Astrocyte of the hippocampus (primary cell): ENCODE data around the gene ACTN3.
"Not testable (repeated sequence)": the region's sequence is repeated elsewhere in the genome, so short reads cannot be mapped to it uniquely, and the experiment has no call there.

Experiments
- DNase-seq: peaks from one replicate; pipeline ENCODE4 v3.0.0; 2011; ENCODE audit warnings: low read depth, low spot score

ACTN3 gene

GRCh38 chr11:66564538-66564937 is 17.8 kb downstream of the ACTN3 start:
- DNase-seq = no peak

GRCh38 chr11:66564984-66565383 is 18.3 kb downstream of the ACTN3 start:
- no peak for DNase-seq

DNA sequence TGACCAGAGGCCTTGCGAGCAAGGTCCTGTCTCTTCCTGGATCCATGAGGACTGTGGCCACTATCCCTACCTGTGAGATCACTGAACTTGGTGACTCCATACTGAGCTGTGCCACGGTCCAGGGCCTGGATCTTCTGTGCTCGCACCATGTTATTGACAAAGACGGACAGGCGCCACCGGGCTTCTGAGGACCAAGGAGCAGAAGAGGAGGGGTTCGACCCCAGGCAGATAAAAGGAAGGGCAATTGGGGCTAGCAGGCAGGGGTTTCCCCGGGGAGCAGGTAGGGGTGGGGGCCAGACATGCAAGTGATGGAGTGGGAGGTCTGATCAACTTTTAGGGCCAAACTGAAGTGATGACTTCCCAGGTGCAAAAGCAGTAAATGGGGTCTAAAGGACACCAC is 19.5 kb downstream of the ACTN3 start:
- DNase-seq = no peak

DNA sequence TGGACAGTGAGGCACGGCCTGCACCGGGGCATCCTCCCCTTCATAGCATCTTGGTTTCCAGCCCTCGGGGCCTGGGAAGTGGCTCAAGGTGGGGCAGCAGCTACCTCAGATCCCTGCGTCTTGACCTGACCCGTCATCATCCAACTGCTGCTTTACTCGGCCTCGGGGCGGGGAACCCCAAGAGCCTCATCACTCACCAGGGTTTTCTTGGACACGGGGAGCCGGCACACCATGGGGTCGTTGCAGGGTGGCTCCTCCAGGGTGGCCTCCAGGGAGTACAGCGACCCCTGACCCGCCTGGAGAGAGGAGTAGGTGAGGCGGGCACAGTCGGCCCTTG is 21.1 kb downstream of the ACTN3 start:
- no peak for DNase-seq

DNA sequence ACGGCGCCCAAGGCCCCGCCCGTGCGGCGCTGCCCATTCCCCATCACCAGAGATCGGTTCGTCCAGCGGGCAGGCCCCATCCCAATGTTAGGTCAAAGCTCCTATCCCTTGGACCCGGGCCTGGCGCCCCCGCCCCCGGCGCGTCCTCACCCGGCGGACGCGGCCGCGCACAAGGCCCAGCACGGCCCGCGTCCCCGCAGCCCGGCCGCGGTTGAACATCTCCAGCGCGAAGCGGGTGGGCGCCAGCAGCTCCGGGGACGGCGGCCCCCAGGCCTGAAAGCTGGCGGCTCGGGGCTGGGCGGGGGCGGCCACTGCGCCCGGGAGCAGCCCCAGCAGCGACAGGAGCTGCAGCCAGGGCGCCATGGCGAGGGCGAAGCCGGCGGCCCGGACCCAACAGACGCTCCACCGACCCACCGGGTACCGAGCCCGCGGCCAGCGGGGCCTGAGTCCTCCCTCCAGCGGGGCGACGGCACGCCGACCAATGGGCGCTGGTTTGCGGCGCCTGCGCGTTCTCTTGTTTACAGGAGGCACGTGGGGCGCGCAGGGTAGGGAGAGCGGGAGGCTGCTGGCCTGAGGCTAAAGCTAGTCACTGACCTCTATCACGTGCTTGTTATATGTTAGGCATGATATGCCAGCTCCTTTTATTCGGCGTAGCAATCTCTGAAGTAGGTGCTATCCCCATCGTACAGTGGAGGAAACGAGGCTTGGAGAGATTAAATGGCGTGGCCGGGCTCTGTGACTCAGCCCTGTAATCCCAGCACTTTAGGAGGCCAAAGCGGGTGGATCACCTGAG is 21.6 kb downstream of the ACTN3 start, which contains the start of gene CTSF:
Gene CTSF, minus strand, starts transcription at position 483 of the 793 bp plus-strand sequence. Its CDS starts 120 bp downstream, at position 363.
- DNase-seq = peak; percentile 88

DNA sequence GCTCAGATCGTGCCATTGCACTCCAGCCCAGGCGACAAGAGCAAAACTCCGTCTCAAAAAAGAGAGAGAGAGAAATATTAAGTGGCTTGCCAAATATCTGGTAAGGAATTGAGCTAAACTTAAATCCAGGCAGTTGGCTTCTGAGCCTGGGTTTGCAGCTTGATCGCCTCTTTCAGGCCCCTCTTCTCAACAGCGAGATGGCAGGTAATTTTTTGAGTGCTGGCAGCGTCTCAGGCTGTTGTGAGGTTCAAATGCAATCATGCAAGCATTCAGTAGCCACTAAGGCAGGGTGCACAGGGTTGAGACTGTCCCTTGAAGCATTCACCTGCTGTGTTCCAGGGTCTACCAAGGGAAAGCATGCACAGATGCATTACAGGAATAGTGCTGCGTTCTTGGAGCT is 22.4 kb downstream of the ACTN3 start:
- no peak for DNase-seq

GRCh38 chr11:66570079-66570849 is 23.6 kb downstream of the ACTN3 start:
- no peak for DNase-seq

GRCh38 chr11:66570850-66571180 is 24.1 kb downstream of the ACTN3 start:
- DNase-seq = no peak

GRCh38 chr11:66579017-66579606 is 32.4 kb downstream of the ACTN3 start:
- DNase-seq = peak; percentile 86

DNA sequence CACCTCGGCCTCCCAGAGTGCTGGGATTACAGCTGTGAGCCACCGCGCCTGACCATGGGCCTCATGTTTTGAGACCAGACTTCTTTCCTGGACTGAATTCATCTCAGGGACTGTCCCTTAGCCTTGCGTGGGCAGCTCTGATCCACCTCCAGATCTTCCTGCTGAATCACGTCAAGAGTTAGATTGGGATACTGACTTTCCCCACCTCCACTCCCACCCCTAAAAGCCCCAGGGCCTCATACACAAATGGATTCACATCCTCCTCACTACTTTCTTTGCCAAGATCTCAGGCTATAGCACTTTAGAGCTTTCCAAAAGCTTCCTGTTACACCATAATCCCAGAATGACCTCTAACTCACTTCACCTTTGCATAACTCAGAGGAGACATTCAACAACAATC is 34.1 kb downstream of the ACTN3 start:
- no peak for DNase-seq

DNA sequence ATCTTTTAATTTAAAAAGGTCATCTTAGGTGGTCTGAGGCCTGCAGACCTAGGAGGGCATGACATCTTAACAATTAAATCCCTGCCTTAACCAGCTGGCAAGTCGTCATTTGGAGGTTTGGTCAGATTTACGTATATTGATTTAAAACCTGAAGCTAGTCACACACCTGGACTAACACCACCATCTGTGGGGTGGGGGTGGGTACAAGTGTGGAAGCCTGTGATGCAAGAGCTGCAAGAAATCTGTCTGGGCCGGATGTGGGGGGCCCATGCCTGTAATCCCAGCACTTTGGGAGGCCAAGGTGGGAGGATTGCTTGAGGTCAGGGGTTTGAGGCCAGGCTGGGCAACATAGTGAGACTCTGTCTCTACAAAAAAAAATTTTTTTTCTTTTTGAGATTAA is 34.6 kb downstream of the ACTN3 start:
- DNase-seq = no peak

GRCh38 chr11:66582565-66583147 is 36.0 kb downstream of the ACTN3 start:
- not testable (repeated sequence) for DNase-seq

GRCh38 chr11:66585447-66585846 is 38.7 kb downstream of the ACTN3 start:
- not testable (repeated sequence) for DNase-seq

GRCh38 chr11:66586136-66586535 is 39.4 kb downstream of the ACTN3 start:
- no peak for DNase-seq

- DNase-seq = not testable (repeated sequence)
These were observed 42.6 kb downstream of the ACTN3 start for GRCh38 chr11:66589315-66589714.

DNA sequence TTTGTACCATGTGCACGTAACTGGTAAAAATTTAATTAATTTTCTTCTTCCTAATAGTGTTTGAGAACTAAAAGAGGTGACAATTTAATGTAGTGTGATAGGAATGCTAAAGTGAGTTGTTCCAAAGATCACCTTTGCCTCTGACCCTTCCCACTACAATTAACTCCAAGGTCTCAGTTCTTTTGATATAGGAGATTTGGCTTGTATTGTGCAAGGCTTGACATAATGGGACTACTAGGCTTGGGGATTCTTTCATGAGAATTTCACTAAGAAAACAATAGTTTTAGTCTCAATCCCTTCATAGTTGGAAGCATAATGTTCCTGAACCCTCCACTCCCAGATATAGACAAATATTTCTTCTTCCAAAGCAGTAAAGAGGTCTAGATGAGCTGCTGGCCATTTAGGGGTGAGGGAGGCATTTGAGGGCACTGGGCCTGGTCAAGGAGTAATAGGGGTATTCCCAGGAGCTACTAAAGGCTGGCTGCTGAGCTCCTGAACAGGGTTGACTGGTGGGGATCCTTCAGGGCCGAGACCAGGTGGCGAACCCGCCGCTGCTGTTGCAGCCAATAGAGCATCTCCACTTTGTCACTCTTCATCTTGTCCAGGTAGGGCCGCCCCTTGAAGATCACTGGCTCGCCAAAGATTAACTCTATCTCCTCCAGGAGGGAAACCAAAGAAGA is 43.4 kb downstream of the ACTN3 start:
- no peak for DNase-seq

DNA sequence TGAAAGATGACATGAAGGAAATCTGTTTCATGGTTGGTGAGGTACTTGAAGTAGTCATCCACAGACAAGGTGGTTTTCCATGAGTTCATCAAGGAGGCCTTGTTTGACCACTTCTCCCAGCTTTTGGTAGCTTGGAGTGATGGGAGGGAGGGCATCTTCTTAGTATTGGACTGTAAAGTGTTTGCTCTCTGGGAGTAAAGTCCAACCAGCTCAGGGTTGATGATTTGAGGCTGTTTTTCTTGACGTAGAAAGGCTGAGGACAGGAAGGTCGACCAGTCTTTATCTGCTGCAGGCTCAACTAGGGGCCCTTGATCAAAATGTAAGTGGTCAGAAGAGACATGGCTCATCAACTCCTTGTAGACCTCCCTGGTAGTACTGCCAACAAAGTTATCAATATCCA is 44.5 kb downstream of the ACTN3 start:
- no peak for DNase-seq

DNA sequence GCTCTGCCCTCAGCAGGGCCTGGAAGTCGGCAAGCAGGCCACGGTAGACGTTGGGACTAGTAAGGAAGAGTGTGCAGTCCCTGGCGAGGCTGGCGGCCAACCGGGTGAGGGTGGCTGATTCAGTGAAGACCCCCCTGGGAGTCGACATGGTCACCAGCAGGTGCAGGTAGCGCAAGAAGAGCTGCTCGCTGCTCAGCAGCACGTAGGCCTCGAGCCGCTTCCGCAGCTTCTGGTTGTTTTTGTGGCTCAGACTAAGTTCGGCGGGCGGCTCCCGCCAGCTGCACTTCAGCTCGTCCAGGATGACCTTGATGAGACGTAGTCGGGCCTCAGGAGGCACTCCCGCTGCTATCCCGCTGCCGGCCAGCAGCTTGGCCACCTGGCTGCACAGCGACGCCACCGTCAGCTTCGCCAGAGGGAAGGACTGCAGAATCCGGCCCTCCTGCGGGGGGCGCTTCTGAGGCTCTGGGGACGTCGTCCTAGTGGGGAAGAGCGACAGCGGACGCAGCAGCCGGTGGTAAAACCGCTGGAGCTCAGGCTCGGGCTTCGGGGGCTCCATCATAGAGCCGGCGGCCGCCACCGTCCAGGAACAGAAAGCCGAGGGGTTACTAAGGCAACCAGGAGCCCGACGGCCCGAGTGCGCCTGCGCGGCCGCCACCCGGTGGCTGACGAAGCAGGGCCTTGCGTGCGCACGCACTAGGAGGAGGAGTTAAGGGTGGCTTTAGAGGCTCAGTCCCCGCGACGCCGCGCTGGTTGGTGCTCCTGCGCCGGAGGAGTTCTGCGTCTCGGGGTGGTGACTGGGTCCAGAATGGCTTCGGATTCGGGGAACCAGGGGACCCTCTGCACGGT is 46.0 kb downstream of the ACTN3 start, which contains the start of the genes CCDC87 and CCS:
Gene CCDC87, minus strand, starts transcription at position 607 of the 846 bp plus-strand sequence. Its CDS starts 48 bp downstream, at position 559.
Gene CCS, plus strand, starts transcription at position 729 of the 846 bp plus-strand sequence. Its CDS starts 77 bp downstream, at position 806.
- peak; percentile 98 for DNase-seq

DNA sequence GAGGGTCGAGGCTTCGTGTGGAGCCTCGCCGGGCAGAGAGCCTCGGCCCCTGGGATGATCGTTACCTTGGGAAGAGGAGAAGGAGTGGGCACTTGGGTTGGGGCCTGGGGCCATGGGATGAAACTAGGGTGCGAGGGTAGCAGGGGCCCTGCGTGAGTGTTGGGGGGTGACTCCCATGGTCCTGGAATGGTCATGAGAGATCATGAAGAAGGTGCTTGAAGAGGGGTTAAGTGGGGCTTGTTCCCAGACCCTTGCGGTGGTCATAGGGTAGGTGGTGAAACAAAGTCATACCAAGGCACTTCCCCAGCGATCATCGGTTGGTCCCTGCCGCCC is 46.6 kb downstream of the ACTN3 start:
- no peak for DNase-seq

- no peak for DNase-seq
These were observed 46.9 kb downstream of the ACTN3 start for GRCh38 chr11:66593650-66594049.
